Neural cell (in vitro differentiated cells): ENCODE data around the gene AGPAT1. TPM values are rescaled to one million over a fixed set of nuclear protein-coding genes. Genes with fewer than 3 reads are reported as not detected.
A peak's percentile ranks its signal among the peaks of the same experiment; 100 is the strongest.
"Not testable (repeated sequence)": the region's sequence is repeated elsewhere in the genome, so short reads cannot be mapped to it uniquely, and the experiment has no call there.

Experiments used
- H2AFZ ChIP-seq: fragments of 200-600, 300-800 bp; sonication (generic), shearing (Covaris generic); 2 replicates; pipeline ENCODE4 v1.6.0; 2014; ENCODE audit warnings: low read depth, mild to moderate bottlenecking, antibody characterized with exemption, low read length, moderate library complexity
- H3F3A ChIP-seq: fragments of 200-600 bp; shearing (Covaris generic); 2 replicates; pipeline ENCODE4 v1.6.1; 2016; ENCODE audit warnings: mild to moderate bottlenecking, moderate library complexity, mixed read lengths, antibody characterized with exemption, low read length; ENCODE audit not compliant: insufficient read depth, poor library complexity, severe bottlenecking
- H3K27ac ChIP-seq: fragments of 200-600, 300-800 bp; sonication (generic), shearing (Covaris generic); 2 replicates; pipeline ENCODE4 v1.5.1; 2014; ENCODE audit warnings: mild to moderate bottlenecking, low read length, moderate library complexity
- H3K27me3 ChIP-seq: fragments of 300-800, 200-600 bp; sonication (generic), shearing (Covaris generic); 2 replicates; pipeline ENCODE4 v1.6.0; 2014; ENCODE audit warnings: mild to moderate bottlenecking, low read depth, low read length, moderate library complexity; ENCODE audit not compliant: insufficient read depth
- H3K36me3 ChIP-seq: fragments of 300-800, 200-600 bp; sonication (generic), shearing (Covaris generic); 2 replicates; pipeline ENCODE4 v1.5.1; 2014; ENCODE audit warnings: mild to moderate bottlenecking, antibody characterized with exemption, low read length, moderate library complexity; ENCODE audit not compliant: insufficient read depth
- H3K4me2 ChIP-seq: fragments of 300-800, 200-600 bp; sonication (generic), shearing (Covaris generic); 2 replicates; pipeline ENCODE4 v1.6.0; 2014; ENCODE audit warnings: mild to moderate bottlenecking, low read length
- H3K4me3 ChIP-seq: fragments of 300-800, 200-600 bp; sonication (generic), shearing (Covaris generic); 2 replicates; pipeline ENCODE4 v1.5.1; 2014; ENCODE audit warnings: mild to moderate bottlenecking, low read length, moderate library complexity
- H3K79me2 ChIP-seq: fragments of 200-600 bp; shearing (Covaris generic); replicated peaks from 2 replicates; pipeline ENCODE4 v1.6.0; 2014; ENCODE audit warnings: mild to moderate bottlenecking, low read length, moderate library complexity; ENCODE audit not compliant: insufficient read depth
- H3K9ac ChIP-seq: fragments of 300-800, 200-600 bp; sonication (generic), shearing (Covaris generic); 2 replicates; pipeline ENCODE4 v1.6.1; 2016; ENCODE audit warnings: mild to moderate bottlenecking, low read length, mixed read lengths
- H3K9me2 ChIP-seq: fragments of 200-600 bp; shearing (Covaris generic); 2 replicates; pipeline ENCODE4 v1.6.1; 2016; ENCODE audit warnings: mild to moderate bottlenecking, low read length, mixed read lengths; ENCODE audit not compliant: insufficient read depth
- H3K9me3 ChIP-seq: fragments of 200-600, 300-800 bp; sonication (generic), shearing (Covaris generic); 2 replicates; pipeline ENCODE4 v1.6.1; 2016; ENCODE audit warnings: mild to moderate bottlenecking, mixed run types, low read length, moderate library complexity, mixed read lengths
- H4K20me1 ChIP-seq: fragments of 200-600 bp; shearing (Covaris generic); 2 replicates; pipeline ENCODE4 v1.6.1; 2016; ENCODE audit warnings: mild to moderate bottlenecking, mixed run types; ENCODE audit not compliant: insufficient read depth
- CTCF ChIP-seq: fragments of 450-650 bp; IDR thresholded peaks from 2 replicates; pipeline ENCODE4 v1.5.1; 2014; ENCODE audit warnings: antibody characterized with exemption, mild to moderate bottlenecking, moderate library complexity; ENCODE audit not compliant: poor library complexity, severe bottlenecking
- EP300 ChIP-seq: fragments of 450-650 bp; conservative IDR thresholded peaks from 2 replicates; pipeline ENCODE4 v1.6.1; 2014; ENCODE audit warnings: antibody characterized with exemption, mild to moderate bottlenecking, moderate library complexity; ENCODE audit not compliant: poor library complexity, severe bottlenecking
- EZH2 ChIP-seq: fragments of 200-600, 300-800 bp; shearing (Covaris generic), sonication (generic); IDR thresholded peaks from 2 replicates; pipeline ENCODE4 v1.6.1; 2014; ENCODE audit warnings: antibody characterized with exemption, low read length, borderline replicate concordance, mild to moderate bottlenecking; ENCODE audit not compliant: insufficient read depth, poor library complexity, severe bottlenecking
- MXI1 ChIP-seq: fragments of 450-650 bp; conservative IDR thresholded peaks from 2 replicates; pipeline ENCODE4 v1.6.1; 2014; ENCODE audit warnings: antibody characterized with exemption, mild to moderate bottlenecking; ENCODE audit not compliant: poor library complexity, severe bottlenecking
- POLR2AphosphoS5 ChIP-seq: IDR thresholded peaks from 2 replicates; pipeline ENCODE4 v1.6.1; 2012
- RAD21 ChIP-seq: fragments of 450-650 bp; conservative IDR thresholded peaks from 2 replicates; pipeline ENCODE4 v1.6.1; 2014; ENCODE audit warnings: antibody characterized with exemption, mild to moderate bottlenecking, moderate library complexity
- SMC3 ChIP-seq: fragments of 450-650 bp; conservative IDR thresholded peaks from 2 replicates; pipeline ENCODE4 v1.6.1; 2014; ENCODE audit warnings: antibody characterized with exemption, mild to moderate bottlenecking, moderate library complexity; ENCODE audit not compliant: poor library complexity
- TAF1 ChIP-seq: IDR thresholded peaks from 2 replicates; pipeline ENCODE4 v1.6.1; 2012; ENCODE audit warnings: low read depth
- polyA plus RNA-seq: library from polyadenylated mRNA; depleted of rRNA; stranded (reverse); fragments of >200 nt; gene quantifications from 2 replicates; pipeline ENCODE4 v1.2.3, GENCODE V29; 2014
- TF ChIP-seq, protein P1 (sequence below): IDR thresholded peaks from 2 replicates; pipeline ENCODE4 v1.6.1; 2012; ENCODE audit warnings: borderline replicate concordance

Gene AGPAT1
- polyA plus RNA-seq, 1 donor from 2014 or later, result 24.7 TPM

GRCh38 chr6:32194825-32195651 lies 19.2 kb upstream of the AGPAT1 start:
- Histone ChIP-seq H4K20me1 (no peaks in the 10 kb centered on the region), H3K4me2 (peak overlapping the region; percentile 96), H3K27me3 (no peaks in the 10 kb centered on the region), H3K9ac (peak overlapping the region; percentile 100), H3F3A (peaks cover 5% of the 10 kb centered on the region), H3K9me3 (no peaks in the 10 kb centered on the region), H2AFZ (peak overlapping the region; percentile 23), H3K36me3 (no peaks in the 10 kb centered on the region), H3K79me2 (peaks cover 8% of the 10 kb centered on the region), H3K9me2 (no peaks in the 10 kb centered on the region), H3K4me3 (peak overlapping the region; percentile 82), H3K27ac (peak overlapping the region; percentile 100)
- TF ChIP-seq CTCF (peak; percentile 81), SMC3 (peak; percentile 85), RAD21 (peak; percentile 71), MXI1 (peak; percentile 56), POLR2AphosphoS5 (peak; percentile 92), EP300 (no peak), TAF1 (no peak), EZH2 (no peak)
- TF ChIP-seq, protein P1, sequence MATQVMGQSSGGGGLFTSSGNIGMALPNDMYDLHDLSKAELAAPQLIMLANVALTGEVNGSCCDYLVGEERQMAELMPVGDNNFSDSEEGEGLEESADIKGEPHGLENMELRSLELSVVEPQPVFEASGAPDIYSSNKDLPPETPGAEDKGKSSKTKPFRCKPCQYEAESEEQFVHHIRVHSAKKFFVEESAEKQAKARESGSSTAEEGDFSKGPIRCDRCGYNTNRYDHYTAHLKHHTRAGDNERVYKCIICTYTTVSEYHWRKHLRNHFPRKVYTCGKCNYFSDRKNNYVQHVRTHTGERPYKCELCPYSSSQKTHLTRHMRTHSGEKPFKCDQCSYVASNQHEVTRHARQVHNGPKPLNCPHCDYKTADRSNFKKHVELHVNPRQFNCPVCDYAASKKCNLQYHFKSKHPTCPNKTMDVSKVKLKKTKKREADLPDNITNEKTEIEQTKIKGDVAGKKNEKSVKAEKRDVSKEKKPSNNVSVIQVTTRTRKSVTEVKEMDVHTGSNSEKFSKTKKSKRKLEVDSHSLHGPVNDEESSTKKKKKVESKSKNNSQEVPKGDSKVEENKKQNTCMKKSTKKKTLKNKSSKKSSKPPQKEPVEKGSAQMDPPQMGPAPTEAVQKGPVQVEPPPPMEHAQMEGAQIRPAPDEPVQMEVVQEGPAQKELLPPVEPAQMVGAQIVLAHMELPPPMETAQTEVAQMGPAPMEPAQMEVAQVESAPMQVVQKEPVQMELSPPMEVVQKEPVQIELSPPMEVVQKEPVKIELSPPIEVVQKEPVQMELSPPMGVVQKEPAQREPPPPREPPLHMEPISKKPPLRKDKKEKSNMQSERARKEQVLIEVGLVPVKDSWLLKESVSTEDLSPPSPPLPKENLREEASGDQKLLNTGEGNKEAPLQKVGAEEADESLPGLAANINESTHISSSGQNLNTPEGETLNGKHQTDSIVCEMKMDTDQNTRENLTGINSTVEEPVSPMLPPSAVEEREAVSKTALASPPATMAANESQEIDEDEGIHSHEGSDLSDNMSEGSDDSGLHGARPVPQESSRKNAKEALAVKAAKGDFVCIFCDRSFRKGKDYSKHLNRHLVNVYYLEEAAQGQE, result no peak

GRCh38 chr6:32194388-32194787 lies 18.5 kb upstream of the AGPAT1 start:
- H3K4me2 ChIP-seq, result peak overlapping the region; percentile 96
- TF ChIP-seq EP300 (no peak), POLR2AphosphoS5 (no peak), TAF1 (no peak), RAD21 (no peak), CTCF (no peak), SMC3 (no peak), EZH2 (no peak), MXI1 (no peak)
- TF ChIP-seq, protein P1, result no peak
- peak overlapping the region; percentile 100 for H3K9ac ChIP-seq
- no peaks in the 10 kb centered on the region for H3K36me3 ChIP-seq
- no peaks in the 10 kb centered on the region for H3K27me3 ChIP-seq
- H3K4me3 ChIP-seq, result peak overlapping the region; percentile 82
- H4K20me1 ChIP-seq, result no peaks in the 10 kb centered on the region
- H3K9me2 ChIP-seq, result no peaks in the 10 kb centered on the region
- H3K79me2 ChIP-seq, result peaks cover 11% of the 10 kb centered on the region
- no peaks in the 10 kb centered on the region for H3K9me3 ChIP-seq
- H2AFZ ChIP-seq, result no peak overlapping the region
- H3F3A ChIP-seq, result peaks cover 5% of the 10 kb centered on the region
- H3K27ac ChIP-seq, result peak overlapping the region; percentile 100

DNA sequence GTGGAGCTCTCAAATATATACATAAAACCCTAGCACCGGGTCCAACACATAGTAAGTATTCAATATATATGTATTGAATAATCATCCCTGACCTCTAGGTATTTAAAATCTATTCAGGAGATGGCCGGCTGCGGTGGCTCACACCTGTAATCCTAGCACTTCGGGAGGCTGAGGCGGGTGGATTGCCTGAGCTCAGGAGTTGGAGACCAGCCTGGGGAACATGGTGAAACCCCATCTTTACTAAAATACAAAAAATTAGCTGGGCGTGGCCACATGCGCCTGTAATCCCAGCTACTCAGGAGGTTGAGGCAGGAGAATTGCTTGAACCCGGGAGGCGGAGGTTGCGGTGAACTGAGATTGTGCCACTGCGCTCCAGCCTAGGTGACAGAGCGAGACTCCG lies 17.2 kb upstream of the AGPAT1 start:
- not testable (repeated sequence) for H3K4me3 ChIP-seq, H3K27ac ChIP-seq, H3K4me2 ChIP-seq, H3K9me3 ChIP-seq, H3K36me3 ChIP-seq, H2AFZ ChIP-seq, H3F3A ChIP-seq, H3K9me2 ChIP-seq, H3K27me3 ChIP-seq, H3K9ac ChIP-seq, H4K20me1 ChIP-seq
- peaks cover 17% of the 10 kb centered on the region for H3K79me2 ChIP-seq
